Pancreas (tissue), 10 donors: ENCODE results near the gene BTBD9. TPM values are rescaled to one million over a fixed set of nuclear protein-coding genes. Genes with fewer than 3 reads are reported as not detected.

Experiments
- ATAC-seq, 4 donors: fragments of 200-7000 bp; cut with Tn5 transposase; one replicate each; pipeline versions ENCODE4 v1.8.0 to v1.9.1; 2020; ENCODE audit warnings: mild to moderate bottlenecking in 4 of 4, moderate library complexity in 4 of 4
- DNase-seq, 6 donors: peaks; one replicate each; pipeline ENCODE4 v3.0.0-alpha.2; 2020
- FAIRE-seq: peaks from 2 replicates; lab custom pipeline; 2012; peaks lifted over from hg19 to GRCh38; lab: Jason Lieb, UNC
- H3K27ac ChIP-seq, 4 donors: fragments of 200-600 bp; sonication (generic); 1 replicate in 3 of 4; 2 replicates in 1 of 4; pipeline versions ENCODE4 v1.5.0 to v1.8.0; 2020
- H3K27me3 ChIP-seq, 4 donors: fragments of 200-600 bp; one replicate each; pipeline ENCODE4 v1.8.0; 2021
- H3K36me3 ChIP-seq, 3 donors: fragments of 200-600 bp; sonication (generic) in 1 of 3; one replicate each; pipeline versions ENCODE4 v1.5.0 to v1.8.0; 2020 to 2021
- H3K4me1 ChIP-seq, 3 donors: fragments of 200-600 bp; one replicate each; pipeline ENCODE4 v1.8.0; 2021
- H3K4me3 ChIP-seq, 4 donors: fragments of 200-600 bp; sonication (generic) in 2 of 4; one replicate each; pipeline versions ENCODE4 v1.5.0 to v1.8.0; 2020 to 2021
- H3K9me3 ChIP-seq, 4 donors: fragments of 200-600 bp; one replicate each; pipeline ENCODE4 v1.8.0; 2021
- WGBS, 2 donors: extraction: QIAGEN DNeasy Blood & Tissue Kit; methylation state at CpG; one replicate each; pipeline ENCODE4 v1.1.7; 2013; 5-methylcytosine and 5-hydroxymethylcytosine counted together
- intact Hi-C, 3 donors: fragments of 100-400 bp; cut with DNase I; formaldehyde crosslinking; loops; one replicate each; pipeline versions ENCODE4 v1.11.1 to v1.14.2; 2022
- polyA plus RNA-seq, 2 donors: library from polyadenylated mRNA; stranded (reverse); fragments of 200-250 nt; gene quantifications; one replicate each; pipeline ENCODE4 v1.2.3, GENCODE V29; 2013
- total RNA-seq, 6 donors: library from RNA; stranded (reverse); fragmentation: NEBNext Ultra II Directional in 4 of 6; extraction: Animal tissue kit (Norgen Biotek cat#: 25700) in 4 of 6; gene quantifications; one replicate each; pipeline versions ENCODE4 v1.2.1 to v1.2.4, GENCODE V29; 2021 to 2023
- TF ChIP-seq, protein P1 (sequence below), 4 donors: fragments of 200-600 bp; sonication (generic) in 3 of 4; IDR thresholded peaks; one replicate each; pipeline versions ENCODE4 v1.5.0 to v1.8.0; 2021; ENCODE audit warnings: antibody characterized with exemption in 4 of 4
- donor health status: healthy with polysubstance abuse.
- donor health status: DM: no; HTN: no; CAD: no; lungs with moderate emphysema.
- donor health status: DM: no; HTN: no; CAD: no.
- donor health status: control.
- donor health status: control.
- donor health status: Bipolar disorder and iron deficiency.
- donor health status: DM: yes; HTN: yes; CAD: no.
- donor health status: DM: no; HTN: no; CAD: no.
- donor health status: DM: no; HTN: no; CAD: no.
- donor health status: DM: yes; HTN: yes; CAD: no.

The BTBD9 gene
- total and polyA plus RNA-seq, 8 donors, result 2.2 to 11.0 (median 7.1) TPM

GRCh38 chr6:38248500-38249234 lies 391.1 kb downstream of the BTBD9 start:
- Histone ChIP-seq H3K27me3 (no peaks in the 10 kb centered on the region), H3K9me3 (no peaks in the 10 kb centered on the region), H3K4me1 (no peaks in the 10 kb centered on the region), H3K36me3 (no peaks in the 10 kb centered on the region), H3K27ac (no peak overlapping the region), H3K4me3 (no peak overlapping the region)
- intact Hi-C loops, result no loop called here
- no peak for FAIRE-seq
- 93 to 95% methylated on average over 9 of the region's 9 CpGs for WGBS, 2 donors
- no peak for DNase-seq
- ATAC-seq, result no peak
- TF ChIP-seq, protein P1, sequence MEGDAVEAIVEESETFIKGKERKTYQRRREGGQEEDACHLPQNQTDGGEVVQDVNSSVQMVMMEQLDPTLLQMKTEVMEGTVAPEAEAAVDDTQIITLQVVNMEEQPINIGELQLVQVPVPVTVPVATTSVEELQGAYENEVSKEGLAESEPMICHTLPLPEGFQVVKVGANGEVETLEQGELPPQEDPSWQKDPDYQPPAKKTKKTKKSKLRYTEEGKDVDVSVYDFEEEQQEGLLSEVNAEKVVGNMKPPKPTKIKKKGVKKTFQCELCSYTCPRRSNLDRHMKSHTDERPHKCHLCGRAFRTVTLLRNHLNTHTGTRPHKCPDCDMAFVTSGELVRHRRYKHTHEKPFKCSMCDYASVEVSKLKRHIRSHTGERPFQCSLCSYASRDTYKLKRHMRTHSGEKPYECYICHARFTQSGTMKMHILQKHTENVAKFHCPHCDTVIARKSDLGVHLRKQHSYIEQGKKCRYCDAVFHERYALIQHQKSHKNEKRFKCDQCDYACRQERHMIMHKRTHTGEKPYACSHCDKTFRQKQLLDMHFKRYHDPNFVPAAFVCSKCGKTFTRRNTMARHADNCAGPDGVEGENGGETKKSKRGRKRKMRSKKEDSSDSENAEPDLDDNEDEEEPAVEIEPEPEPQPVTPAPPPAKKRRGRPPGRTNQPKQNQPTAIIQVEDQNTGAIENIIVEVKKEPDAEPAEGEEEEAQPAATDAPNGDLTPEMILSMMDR (IDR thresholded peaks at IDR 0.05), result no peak

GRCh38 chr6:38245295-38245694 lies 394.4 kb downstream of the BTBD9 start:
- H3K36me3 ChIP-seq, result no peaks in the 10 kb centered on the region
- no peak overlapping the region for H3K27ac ChIP-seq
- no peaks in the 10 kb centered on the region for H3K27me3 ChIP-seq
- ATAC-seq (no peak), DNase-seq (no peak), FAIRE-seq (no peak)
- no peaks in the 10 kb centered on the region for H3K4me1 ChIP-seq
- no peaks in the 10 kb centered on the region for H3K9me3 ChIP-seq
- intact Hi-C loops, result no loop called here
- WGBS, 2 donors, result 87 to 93% methylated on average over 3 of the region's 3 CpGs
- TF ChIP-seq, protein P1 (IDR thresholded peaks at IDR 0.05), result no peak
- no peak overlapping the region for H3K4me3 ChIP-seq

DNA sequence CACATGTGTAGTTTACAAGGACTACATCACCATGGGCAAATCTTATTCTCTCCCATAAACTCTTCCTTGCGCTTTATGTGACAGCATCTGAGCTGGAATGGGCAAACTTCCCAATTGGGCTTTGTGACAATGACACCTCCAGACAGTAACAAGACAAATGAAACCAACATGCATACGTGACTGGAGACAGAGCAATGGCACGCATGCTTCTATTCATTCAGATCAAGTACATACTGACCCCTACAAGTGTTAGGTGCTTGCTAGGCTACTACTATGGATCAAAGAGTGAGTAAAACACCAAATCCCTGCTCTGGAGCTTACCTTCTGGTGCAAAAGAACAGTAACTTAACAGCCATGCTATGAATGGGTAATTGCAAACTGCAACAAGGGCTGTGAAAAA lies 394.9 kb downstream of the BTBD9 start:
- FAIRE-seq, result no peak
- no peak for ATAC-seq
- TF ChIP-seq, protein P1 (IDR thresholded peaks at IDR 0.05), result no peak
- Histone ChIP-seq H3K27ac (no peak overlapping the region), H3K4me1 (no peaks in the 10 kb centered on the region), H3K4me3 (no peak overlapping the region), H3K27me3 (no peaks in the 10 kb centered on the region), H3K9me3 (no peaks in the 10 kb centered on the region), H3K36me3 (no peaks in the 10 kb centered on the region)
- no peak for DNase-seq
- intact Hi-C loops, result no loop called here
- WGBS, 2 donors, result 86 to 97% methylated on average over 3 of the region's 3 CpGs

GRCh38 chr6:38241200-38241871 lies 398.4 kb downstream of the BTBD9 start:
- Histone ChIP-seq H3K4me1 (no peaks in the 10 kb centered on the region), H3K36me3 (no peaks in the 10 kb centered on the region), H3K9me3 (no peaks in the 10 kb centered on the region), H3K4me3 (no peak overlapping the region), H3K27ac (no peak overlapping the region), H3K27me3 (no peaks in the 10 kb centered on the region)
- 89 to 91% methylated on average over 7 of the region's 7 CpGs for WGBS, 2 donors
- DNase-seq (no peak), FAIRE-seq (no peak), ATAC-seq (no peak)
- TF ChIP-seq, protein P1 (IDR thresholded peaks at IDR 0.05), result no peak
- intact Hi-C loops, result no loop called here
